Left cardiac atrium (tissue), 2 donors: Measurements from ENCODE around the gene PRPS2. TPM values are rescaled to one million over a fixed set of nuclear protein-coding genes. Genes with fewer than 3 reads are reported as not detected.

Experiments used
- total RNA-seq, 2 donors: library from RNA; stranded (reverse); fragmentation: NEBNext Ultra II Directional; extraction: Animal tissue kit (Norgen Biotek cat#: 25700); gene quantifications; one replicate each; pipeline ENCODE4 v1.2.1, GENCODE V29; 2021
- donor health status: DM: no; HTN: yes; CAD: no; lungs with severe emphysema.
- donor health status: DM: yes; HTN: yes; CAD: no.

PRPS2 gene
- total RNA-seq, 2 donors from 2014 or later: 7.7 to 8.9 TPM

Other genes starting within 250 kb of the PRPS2 start
- under 1 TPM; 0.73 to 0.91 TPM for gene TLR7, start 75.7 kb downstream of the PRPS2 start, total RNA-seq
- 1 to 10 TPM; 1.4 to 3.5 TPM for gene TLR8, start 115.2 kb downstream of the PRPS2 start, total RNA-seq
- 1,000 to 10,000 TPM; 1,546 to 1,715 TPM for gene TMSB4X, start 183.7 kb downstream of the PRPS2 start, total RNA-seq